AG09319 (cell line): Measurements from ENCODE around the gene TMEM88.

Experiments used
- DNase-seq: peaks from one replicate; pipeline ENCODE4 v3.0.0-alpha.2; 2010; ENCODE audit warnings: low read depth; ENCODE audit errors: extremely low read depth
- TF ChIP-seq, protein P1 (sequence below): IDR thresholded peaks from 2 replicates; pipeline ENCODE4 v1.5.1; 2011; ENCODE audit warnings: low read depth, mild to moderate bottlenecking, inconsistent platforms, low read length, moderate library complexity

The TMEM88 gene

DNA sequence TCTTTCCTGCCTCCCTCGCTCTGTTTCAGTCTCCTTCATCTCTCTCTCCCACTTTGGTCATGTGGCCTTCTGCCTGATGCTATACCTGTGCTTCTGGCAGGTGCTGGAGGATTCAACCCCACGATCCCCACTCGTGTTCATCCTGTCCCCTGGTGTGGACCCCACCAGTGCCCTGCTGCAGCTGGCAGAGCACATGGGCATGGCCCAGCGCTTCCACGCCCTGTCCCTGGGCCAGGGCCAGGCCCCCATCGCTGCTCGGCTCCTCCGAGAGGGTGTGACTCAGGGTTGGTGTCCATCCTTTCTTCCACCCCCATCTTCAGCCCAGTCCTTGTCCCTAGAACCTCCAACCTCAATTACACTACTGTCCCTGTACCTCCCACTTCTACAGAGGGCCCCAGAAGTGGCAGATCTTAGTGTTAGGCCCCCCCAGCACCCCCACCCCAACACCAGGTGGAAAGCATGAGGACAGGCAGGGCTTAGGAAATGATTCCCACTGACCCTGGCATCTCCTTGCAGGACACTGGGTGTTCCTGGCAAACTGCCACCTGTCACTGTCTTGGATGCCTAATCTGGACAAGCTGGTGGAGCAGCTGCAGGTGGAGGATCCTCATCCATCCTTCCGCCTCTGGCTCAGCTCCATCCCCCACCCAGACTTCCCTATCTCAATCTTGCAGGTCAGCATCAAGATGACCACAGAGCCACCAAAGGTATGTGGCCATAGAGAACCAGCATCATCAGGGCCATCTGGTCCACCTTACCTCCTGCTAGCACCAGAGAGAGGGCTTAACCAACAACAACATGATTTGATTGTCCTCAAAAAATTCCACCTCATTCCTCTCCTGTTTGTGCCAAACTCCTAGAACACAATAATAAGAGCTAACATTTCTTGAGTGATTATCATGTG, 30.6 kb upstream of the TMEM88 start:
- DNase-seq, result no peak
- TF ChIP-seq, protein P1, sequence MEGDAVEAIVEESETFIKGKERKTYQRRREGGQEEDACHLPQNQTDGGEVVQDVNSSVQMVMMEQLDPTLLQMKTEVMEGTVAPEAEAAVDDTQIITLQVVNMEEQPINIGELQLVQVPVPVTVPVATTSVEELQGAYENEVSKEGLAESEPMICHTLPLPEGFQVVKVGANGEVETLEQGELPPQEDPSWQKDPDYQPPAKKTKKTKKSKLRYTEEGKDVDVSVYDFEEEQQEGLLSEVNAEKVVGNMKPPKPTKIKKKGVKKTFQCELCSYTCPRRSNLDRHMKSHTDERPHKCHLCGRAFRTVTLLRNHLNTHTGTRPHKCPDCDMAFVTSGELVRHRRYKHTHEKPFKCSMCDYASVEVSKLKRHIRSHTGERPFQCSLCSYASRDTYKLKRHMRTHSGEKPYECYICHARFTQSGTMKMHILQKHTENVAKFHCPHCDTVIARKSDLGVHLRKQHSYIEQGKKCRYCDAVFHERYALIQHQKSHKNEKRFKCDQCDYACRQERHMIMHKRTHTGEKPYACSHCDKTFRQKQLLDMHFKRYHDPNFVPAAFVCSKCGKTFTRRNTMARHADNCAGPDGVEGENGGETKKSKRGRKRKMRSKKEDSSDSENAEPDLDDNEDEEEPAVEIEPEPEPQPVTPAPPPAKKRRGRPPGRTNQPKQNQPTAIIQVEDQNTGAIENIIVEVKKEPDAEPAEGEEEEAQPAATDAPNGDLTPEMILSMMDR, result no peak

DNA sequence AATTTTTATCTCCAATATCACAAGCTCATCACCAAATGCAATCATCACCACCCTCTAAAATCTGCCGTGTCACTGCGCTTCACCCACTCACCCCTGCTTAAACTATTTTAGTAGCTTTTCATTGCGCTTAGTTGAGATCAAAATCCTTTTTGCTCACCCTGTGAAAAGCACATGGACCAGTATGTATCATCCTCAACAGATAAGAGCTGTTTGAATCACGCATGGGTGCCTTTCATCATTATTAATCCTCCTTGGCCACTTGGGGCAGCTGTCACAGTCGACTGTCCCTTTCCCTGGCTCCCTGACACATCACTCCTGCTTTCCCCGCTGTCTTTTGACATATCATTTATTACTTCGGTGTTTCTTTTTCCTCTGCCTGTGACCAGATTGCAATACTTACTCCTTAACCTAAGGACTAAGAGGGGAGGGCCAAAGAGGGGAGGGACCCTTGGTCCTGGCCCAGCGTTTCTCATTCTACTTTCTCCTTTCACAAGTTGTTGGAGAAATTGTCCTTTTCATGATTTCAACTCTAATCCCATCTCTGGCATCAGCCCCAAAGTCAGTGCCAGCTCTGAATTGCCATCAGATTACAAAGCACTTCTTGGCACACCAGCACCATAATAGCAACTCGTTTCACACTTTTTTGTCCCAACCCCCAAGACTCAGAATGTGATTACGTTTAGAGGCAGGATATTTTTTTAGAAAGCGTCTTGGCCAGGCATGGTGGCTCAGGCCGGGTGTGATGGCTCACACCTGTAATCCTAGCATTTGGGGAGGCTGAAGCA, 29.5 kb upstream of the TMEM88 start:
- TF ChIP-seq, protein P1, result no peak; the same call in 1 of the 2 replicates
- no peak for DNase-seq

DNA sequence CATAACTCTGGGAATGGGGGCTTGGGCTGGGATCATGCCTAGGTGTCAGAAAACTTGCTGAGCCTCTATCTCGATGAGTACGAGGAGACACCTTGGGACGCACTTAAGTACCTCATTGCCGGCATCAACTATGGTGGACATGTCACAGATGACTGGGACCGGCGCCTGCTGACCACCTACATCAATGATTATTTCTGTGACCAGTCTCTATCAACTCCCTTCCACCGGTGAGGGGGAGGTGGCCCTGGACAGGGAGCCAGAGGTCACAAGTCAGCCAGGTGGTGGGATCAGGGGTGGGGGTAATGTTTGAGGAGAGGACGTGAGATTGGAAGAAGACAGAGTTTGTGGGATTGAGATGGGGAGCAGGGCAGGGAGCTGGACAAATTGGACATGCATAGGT, 24.2 kb upstream of the TMEM88 start:
- no peak for DNase-seq
- TF ChIP-seq, protein P1, result no peak

DNA sequence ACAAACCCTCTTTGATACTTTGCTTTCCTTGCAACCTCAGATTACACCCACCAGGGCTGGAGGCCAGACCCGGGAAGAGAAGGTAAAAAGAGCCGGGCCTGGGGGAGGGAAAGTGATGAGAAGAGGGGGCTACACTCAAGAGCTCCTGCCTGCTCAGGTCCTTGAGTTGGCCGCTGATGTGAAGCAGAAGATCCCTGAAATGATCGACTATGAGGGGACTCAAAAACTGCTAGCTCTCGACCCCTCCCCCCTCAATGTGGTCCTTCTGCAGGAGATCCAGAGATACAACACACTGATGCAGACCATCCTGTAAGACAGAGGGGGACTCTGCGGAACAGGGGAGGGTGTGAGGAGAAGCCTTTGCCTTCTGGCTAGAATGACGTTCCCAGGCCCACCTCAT, 23.6 kb upstream of the TMEM88 start:
- DNase-seq, result no peak
- TF ChIP-seq, protein P1, result no peak

DNA sequence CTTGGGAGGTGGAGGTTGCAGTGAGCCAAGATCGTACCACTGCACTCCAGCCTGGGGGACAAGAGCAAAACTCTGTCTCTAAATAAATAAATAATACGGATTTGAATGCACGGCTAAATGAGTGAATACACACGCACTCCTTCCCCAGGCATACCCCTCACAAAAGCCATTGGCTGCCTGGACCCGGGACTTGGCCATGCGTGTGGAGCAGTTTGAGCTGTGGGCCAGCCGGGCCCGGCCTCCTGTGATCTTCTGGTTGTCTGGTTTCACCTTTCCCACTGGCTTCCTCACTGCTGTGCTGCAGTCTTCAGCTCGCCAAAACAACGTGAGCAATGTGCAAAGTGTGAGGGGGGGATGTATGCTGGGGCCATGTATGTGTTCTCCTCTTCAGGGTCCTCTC, 22.4 kb upstream of the TMEM88 start:
- TF ChIP-seq, protein P1, result no peak

DNA sequence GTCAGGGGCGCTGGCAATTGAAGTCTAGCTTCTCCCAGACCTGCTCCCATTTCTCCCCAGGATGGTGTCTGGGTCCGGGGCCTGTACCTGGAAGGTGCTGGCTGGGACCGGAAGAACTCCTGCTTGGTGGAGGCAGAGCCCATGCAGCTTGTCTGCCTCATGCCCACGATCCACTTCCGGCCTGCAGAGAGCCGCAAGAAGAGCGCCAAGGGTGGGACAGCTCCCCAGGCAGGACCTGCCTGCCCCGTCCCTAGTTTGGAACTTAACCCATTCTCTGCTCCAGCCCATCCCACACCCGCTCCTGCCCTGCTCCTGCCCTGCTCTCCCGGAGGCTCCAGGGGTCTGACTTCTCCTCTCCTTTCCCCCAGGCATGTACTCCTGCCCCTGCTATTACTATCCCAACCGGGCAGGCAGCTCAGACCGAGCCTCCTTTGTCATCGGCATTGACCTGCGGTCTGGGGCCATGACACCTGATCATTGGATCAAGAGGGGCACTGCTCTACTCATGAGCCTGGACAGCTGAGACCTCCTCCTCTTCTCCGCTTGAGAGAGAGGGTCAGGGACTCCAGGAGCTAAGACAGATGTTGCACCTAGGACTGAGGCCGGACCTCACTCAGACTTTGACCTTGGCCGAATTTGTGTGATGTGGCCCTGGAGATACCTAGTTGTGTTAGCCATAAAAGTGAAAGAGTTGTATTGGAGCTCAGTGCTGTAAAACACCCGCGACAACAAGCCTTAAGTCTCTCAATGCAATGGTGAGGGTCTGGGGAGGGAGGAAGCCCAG, 21.7 kb upstream of the TMEM88 start:
- DNase-seq, result no peak
- TF ChIP-seq, protein P1, result no peak

More for the DNA sequence above, 22.4 kb upstream of the TMEM88 start:
- no peak for DNase-seq
